LHCN-M2 (cell line): ENCODE data around the gene MRPL2. TPM values are rescaled to one million over a fixed set of nuclear protein-coding genes. Genes with fewer than 3 reads are reported as not detected.

Source experiments
- DNase-seq: peaks from one replicate; pipeline ENCODE4 v3.0.0-alpha.2; 2012; ENCODE audit warnings: low read depth
- polyA plus RNA-seq: library from polyadenylated mRNA; unstranded; fragments of >200 nt; gene quantifications from one replicate; pipeline ENCODE4 v1.2.1, GENCODE V29; 2012; ENCODE audit warnings: missing spikeins
- total RNA-seq: library from RNA; depleted of rRNA; stranded (reverse); fragments of >200 nt; gene quantifications from 2 replicates; pipeline ENCODE4 v1.2.3, GENCODE V29; 2014; rRNA removed

MRPL2 gene
- 11.5 and 19.4 TPM in 2 replicates for total RNA-seq
- 65.6 TPM for polyA plus RNA-seq

DNA sequence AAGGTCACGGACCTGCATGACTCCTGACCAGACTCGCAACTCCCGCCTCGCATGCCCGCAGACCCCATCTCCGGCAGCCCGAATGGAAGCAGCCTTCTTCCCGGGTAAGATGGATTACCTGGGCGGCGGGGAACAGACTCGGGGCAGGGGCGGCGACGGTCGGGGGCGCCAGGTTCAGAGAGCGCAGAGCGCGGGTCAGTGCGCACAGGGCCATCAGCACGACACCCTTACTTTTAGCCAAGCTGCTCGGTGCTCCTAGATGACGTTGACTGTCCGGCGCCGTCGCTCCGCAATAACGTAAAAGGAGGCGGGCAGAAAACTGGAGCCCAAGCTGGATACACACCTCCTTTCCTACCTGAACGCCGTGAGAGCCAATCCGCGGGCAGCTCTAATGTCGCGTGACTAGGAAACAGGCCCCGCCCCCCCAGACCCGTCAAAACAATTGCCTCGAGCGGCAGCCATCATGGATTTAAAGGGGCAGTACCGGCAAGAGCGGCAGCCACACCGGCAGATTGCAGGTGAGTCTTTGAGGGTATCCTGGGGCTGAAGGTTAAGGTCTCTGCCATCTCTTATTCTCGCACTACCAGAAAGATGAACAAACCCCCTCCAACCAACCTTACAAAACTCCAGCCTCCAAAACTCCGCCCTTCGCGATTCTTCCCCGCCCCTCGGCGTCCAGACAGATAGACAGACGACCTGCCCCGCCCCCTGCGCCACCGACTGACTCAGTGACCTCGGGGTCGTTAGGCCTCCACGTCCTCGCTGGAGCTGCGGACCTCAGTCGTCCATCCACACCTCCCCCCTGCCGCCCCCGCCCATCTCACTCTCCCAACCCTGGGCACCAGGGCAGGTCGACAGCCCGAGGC is at the start of gene MRPL2, which contains the start of gene KLC4:
Gene MRPL2, minus strand, starts transcription at position 267 of the 866 bp plus-strand sequence. Its CDS starts 53 bp downstream, at position 214.
Gene KLC4, plus strand, starts transcription at position 464 of the 866 bp plus-strand sequence. CDS start 1,705 bp downstream, outside the sequence.
- peak; percentile 98 for DNase-seq

DNA sequence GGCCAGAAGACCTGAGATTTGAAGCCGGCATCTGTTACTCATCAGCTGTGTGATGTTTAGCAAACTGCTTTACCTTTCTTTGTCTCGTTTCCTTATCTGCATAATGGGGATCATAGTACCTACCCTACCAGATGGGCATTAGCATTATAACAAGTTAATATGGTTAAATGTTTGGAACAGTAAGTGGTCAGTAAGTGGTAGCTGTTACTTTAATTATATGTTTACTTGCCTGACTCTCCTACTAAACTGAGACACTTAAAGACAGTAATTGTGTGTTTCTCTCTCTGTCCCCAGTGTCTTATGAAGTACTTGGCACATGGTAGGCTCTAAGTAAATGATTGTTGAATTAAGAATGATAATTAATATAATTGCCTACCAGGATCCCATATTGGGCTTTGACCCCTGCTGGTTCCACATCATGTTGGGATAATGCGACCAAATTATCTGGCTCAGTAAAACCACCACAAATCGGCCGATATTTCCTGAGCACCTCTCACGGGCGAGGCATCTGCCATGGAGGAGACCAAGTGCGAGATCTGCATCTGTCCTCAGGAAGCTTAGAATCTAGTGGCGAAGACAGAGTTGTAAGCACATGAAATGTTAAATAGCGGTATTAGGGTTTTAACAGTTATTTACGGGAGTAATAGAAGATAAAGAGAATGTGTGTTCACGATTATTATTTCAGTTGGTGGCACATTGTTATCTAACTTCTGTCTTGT is 48.3 kb upstream of the MRPL2 start:
- DNase-seq, result no peak

DNA sequence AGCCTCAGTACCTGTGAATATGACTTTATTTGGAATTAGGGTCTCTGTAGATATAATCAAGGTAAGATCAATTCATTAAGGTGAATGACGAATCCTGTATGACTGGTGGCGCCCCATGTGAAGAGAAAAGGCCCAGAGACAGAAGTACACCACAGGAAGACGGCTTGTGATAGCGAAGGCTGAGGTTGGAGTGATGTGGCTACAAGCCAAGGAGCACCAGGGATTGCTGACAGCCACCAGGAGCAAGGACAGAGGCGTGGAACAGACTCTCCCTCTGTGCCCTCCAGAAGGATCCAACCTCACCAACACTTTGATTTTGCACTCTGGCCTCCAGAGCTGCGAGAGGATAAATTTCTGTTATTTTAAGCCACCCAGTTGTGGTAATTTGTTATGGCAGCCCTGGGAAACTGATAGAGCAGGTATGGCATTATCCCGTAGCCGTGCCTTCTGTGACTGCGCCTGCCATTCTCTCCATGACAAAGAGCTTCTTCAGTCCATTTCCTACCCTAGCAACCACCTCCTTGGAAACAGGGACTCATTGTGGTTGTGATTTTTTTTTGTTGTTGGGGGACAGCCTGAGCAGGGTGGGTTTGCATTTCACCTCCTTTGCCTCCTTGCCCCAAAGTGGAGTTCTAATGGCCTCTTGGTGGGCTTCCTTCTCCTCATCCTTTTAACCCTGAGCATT is 46.4 kb upstream of the MRPL2 start:
- DNase-seq, result no peak

DNA sequence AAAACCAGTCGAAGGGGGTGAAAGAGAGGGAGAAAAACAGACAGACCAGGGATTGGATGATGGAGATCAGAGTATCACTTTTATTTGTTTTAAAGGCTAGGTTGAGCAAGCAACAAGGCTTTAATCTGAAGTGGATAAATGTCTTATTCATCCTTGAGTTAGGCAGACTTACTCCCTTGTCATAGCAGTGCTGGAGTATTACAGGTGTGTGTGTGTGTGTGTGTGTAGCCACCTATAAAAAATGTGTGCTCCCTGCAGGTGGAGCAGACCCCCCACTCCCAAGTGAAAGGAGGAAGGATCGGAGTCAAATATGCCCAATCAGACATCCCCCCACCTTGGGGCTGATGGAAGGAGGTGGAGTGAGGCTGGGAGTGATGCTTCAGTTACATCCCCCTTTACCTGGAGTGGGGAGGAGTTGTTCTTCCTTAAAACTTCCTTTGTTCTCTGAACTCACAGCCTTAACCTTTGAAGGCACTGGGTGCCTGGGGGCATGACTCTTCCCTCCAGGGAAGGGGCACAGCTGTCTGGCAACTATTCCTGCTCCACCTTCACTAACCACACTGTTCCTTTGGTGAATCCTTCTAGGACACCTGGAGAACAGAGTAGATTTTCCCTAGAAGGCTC is 44.1 kb upstream of the MRPL2 start:
- DNase-seq, result no peak

DNA sequence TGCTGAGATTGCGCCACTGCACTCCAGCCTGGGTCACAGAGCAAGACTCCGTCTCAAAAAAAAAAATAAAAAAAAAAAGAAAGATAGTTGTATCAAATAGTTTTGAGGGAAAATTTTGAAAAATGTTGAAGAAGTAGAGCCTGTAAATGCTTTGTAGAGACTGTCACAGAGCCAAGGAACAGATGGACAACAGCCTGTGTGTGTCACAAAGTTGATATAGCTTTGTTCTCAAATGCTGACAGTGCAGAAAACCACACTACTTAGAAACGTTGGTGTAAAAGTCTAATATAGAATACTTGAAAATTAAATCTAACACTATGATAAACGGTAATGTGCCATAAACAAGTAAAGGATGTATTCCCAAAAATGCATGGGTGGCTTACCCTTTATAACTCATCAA is 42.3 kb upstream of the MRPL2 start:
- DNase-seq, result no peak

DNA sequence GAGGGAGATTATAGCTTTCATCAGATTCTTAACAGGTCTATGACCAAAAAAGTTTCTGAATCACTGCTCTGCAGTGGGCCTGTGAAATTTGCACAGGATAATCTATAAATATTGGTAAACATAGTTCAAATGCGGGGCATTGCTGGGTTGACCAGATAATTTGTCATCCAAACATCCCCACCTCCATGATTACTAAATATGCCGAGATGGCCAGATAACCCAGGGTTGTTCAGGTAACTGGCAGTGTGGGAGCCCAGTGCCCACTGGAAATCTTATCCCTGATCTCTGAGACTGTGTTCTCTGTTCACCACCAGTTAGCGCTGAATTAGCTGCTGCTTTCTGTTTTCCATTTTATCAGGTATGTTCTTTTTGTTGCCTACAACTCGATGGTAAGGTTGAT is 38.3 kb upstream of the MRPL2 start:
- DNase-seq, result no peak

DNA sequence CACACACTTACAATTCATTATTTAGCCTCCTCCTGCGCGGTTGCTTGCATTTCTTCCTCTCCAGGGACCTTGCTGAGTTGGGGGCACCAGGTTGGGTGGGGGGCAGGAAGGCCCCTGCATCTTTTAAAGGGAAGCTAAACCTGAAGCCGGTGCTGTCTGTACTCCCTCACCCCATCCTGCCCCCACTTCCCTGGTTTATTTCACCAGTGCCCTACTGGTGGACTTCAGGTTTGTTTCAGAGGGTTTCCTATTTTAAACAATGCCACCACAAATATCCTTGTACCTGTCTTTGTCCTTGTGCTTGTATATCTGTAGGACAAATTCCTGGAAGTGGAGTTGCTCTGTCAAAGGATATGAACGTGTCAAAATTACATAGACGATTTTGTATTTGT is 37.9 kb upstream of the MRPL2 start:
- DNase-seq, result no peak

DNA sequence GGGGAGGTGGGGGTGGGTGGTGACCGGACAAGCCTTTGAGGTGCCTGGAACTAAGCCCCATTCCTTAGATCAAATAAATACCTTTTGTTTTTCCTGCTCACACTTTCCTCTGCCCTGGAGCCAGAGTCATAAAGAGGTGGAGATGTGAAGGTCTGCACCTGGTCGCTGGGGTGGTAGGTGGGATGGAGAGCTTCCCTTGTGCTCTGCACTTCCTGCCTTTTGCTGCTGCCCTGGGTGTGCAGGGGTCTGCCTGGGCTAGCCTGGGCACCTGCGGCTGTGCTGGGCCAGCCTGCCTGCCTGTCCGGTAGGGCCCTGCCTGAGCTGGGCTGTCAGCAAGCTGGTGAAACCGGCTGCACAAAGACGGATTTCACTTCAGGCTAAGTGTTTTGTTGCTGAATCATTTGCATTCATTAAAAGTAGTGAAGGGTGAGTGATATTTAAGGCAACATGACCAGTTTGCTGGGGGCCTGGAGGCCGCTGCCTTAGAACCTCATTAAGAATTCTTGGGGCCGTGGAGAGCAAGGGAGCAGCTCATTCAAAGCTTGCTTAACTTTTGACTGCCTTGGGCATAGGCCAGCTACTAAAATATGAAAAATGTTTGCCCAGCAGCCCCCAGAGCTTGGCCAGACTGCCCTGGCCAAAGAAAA is 37.3 kb upstream of the MRPL2 start:
- DNase-seq, result peak; percentile 71

DNA sequence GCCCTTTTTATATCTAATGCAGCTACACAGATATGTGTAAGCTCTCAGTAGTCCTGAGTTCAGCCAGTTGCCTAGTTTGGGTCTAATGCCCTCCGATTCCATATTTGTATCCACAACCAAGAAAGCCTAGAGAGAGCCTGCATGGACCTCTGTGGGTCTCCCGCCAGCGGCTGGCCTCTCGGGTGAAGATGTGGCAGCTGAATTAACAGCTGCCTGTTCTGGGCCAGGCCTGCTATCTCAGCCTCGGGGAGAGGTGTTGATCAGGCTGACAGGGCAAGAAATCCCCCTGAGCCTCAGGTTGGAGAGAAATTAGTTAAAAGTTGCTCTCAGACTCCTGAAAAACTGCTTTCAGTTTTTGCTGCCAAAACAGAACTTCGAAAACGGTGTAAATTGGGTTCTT is 36.7 kb upstream of the MRPL2 start:
- DNase-seq, result peak; percentile 46

DNA sequence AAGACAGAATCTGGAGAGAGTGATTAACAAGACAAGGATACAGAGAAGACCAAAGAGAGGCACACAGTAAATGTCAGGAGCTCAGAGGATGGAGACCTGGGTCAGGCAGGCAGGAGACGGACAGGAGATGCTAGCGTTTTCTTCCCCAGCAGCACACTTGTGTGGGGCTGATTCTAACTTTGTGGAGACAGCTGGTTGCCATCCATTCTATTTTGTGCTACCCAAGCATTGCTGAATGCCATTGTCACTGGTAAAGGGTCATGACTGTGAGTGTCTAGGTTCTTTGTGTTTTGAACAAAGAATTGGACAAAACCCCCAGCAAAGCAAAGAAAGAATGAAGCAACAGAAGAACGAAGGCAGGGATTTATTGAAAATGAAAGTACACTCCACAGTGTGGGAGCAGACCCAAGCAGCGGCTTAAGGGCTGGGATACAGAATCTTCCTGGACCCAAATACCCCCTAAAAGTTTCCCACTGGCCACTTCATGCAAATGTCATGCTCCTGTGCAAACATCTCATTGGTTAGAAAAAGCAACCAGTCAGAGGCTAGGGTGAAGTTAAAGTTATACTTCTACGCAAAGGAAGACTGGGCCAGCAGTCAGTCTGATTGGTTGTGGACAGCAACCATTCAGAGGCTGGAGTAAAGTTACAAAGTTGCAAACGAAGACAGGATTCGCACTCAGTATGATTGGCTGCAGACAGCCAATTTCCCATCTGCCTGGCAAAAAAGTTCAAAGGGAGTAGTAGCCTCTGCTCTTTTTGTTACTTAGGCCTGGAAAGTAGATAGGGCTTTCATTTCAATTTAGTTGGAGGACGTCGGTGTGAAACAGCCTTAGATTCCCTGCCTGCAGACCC is 34.4 kb upstream of the MRPL2 start:
- peak; percentile 93 for DNase-seq

DNA sequence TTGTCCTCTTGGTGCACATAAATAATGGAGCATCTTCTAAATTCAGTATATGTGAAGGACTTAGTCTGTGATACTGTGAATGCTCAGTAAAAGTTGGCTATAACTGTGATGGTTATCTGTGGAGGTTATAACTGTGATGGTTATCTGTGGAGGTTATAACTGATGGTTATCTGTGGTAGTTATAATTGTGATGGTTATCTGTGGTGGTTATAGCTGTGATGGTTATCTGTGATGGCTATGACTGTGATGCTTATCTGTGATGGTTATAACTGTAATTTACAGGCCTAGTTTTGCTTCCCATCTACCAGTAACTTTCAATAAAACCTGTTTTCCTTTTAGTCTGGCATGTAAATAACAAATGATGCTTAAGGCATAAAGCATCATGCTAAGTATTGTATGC is 33.4 kb upstream of the MRPL2 start:
- no peak for DNase-seq

DNA sequence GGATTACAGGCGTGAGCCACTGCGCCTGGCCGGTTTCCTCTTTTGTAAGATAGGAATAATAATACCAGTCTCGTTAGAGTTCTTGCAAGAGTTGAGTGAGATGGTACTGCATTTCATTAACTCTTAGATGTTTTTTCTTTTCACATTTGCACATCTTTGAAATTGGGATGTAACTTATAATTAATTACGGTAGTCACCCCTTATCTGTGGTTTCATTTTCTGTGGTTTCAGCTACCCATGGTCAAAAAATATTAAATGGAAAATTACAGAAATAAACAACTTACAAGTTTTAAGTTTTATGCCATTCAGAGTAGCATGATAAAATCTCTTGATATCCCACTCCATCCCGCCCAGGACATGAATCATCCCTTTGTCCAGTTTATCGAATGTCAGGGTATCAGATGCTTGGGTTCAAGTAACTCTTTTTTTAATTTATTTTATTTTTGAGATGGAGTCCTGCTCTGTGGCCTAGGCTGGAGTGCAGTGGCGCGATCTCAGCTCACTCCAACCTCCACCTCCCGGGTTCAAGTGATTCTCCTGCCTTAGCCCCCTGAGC is 32.3 kb upstream of the MRPL2 start:
- DNase-seq, result no peak

DNA sequence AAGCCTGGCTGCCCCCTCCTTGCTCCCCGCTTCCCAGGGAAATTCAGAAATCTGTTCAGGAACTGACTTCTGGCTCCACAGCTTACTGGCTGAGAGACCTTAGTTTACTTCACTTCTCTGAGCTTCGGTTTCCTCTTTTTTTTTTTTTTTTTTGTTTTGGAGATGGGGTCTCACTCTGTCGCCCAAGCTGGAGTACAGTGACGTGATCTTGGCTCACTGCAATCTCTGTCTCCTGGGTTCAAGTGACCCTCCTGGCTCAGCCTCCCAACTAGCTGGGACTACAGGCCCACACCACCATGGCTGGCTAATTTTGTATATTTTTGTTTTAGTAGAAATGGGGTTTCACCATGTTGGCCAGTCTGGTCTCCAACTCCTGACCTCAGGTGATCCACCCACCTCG is 31.8 kb upstream of the MRPL2 start:
- DNase-seq, result no peak

DNA sequence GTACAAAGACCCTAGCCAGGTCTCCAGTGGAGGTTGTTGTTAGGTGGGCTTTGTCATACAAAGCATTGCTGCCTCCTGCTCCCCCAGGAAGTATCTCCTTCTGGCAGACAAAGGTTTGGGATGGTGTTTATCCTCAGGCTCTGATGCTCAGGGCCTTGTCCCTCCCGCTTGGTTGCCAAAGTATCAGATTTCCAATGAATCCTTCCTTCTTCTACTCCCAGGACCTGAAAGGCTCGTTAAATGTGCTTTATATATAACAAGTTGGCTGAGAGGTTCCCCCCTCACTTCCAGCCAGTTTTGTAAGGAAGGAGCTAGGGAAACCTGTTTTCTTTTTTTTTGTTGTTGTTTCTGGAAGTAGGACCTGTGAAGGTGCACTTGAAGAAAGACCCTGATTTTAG is 31.3 kb upstream of the MRPL2 start:
- no peak for DNase-seq

DNA sequence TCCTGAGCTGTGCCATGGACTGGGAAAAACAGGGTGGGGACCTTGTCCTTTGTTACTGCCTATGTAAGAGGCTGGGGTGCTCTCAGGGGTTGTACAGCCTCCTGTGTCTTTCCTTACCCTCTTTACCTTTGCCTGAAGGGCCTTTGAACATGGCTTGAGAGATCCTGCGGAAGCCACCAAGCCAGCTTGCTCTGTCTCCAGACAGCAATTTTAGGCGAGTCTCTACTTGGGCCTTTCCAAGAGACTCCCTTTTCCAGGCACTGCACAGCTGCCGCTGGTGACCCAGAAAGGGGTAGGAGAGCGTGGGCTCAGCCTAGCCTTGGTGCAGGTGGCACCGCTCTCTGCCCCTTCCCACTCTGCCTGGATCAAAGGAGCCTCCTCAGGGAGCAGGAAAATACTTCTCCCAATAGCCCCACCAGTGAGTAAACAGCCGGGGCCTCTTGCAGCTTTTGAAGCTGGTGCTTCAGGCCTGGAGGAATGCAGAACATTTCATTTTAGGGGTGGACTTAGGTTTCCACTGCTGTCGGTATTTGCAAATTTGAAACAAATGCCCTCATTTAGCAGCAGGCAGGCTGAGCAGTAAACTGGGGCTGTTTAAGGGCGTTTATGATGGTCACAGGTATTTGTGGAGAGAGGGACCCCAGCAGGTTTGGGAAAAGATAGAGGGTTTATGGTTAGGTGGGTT is 30.8 kb upstream of the MRPL2 start:
- DNase-seq, result no peak

DNA sequence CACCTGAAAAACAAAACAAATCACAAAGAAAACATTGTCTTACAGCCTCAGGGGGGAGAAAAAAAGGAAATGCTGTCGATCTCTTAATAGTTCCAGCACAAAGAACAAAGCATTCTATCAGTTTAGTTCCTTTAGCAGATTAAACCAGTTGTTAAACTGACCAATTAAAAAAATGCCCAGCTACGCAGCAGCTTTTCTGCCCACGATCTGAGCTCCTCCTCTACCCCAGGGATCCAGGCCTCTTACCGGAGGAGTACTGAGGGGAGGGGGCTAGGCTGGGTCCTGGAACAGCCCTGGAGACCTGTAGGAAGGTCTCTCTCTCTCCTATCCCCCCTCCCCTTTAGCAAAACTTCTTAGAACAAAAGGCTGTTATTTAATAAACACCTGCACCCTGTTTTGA is 30.2 kb upstream of the MRPL2 start:
- no peak for DNase-seq

DNA sequence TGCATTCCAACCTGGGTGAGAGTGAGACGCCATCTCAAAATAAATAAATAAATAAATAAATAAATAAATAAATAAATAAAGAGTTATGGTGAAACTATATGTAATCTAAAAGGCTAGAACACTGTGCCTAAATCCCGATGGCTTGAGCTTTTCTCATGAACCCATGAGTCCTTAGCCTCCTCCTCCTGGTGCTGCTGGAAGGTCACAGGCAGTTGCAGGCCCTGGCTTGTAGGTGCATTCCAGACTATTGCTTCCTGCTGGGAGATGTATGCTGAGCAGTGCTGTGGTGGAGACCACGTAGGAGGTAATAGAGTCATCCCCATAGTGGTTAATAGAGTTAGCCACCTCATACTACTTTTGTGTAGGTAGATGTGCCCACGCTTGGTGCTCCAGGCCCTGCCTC is 29.4 kb upstream of the MRPL2 start:
- no peak for DNase-seq

DNA sequence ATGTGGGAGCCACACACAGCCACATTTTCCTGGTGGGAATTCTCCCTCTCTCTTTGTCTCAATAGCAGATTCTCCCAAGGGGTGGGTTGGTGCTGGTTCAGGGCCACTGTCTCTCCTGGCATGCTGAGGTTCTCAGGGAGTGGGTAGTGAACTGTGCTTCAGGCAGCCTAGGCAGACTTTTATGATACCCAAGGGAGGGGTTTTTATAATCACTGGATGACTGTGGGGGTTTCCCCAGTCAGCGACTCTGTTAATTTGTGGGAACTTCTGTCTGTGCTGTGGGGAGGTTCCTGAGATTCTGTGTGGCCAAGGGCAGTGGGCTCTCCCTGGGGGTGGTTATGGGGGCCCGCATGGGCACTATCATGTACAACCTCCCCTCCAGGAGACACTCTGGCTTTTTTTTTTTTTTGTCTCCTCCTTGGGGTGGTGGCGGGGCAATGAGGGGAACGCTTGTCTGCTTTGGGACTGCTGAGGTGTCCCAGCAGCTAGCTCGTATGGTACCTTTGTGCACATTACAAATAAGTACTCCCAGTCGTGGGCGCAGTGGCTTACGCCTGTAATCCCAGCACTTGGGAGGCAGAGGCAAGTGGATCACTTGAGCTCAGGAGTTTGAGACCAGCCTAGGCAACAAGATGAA is 26.9 kb upstream of the MRPL2 start:
- DNase-seq, result no peak
